GM12872 (cell line): ENCODE data around the gene SLC25A45.

Experiments
- TF ChIP-seq, protein P1 (sequence below): IDR thresholded peaks from 3 replicates; pipeline ENCODE4 v1.5.1; 2011; ENCODE audit warnings: low read depth, mild to moderate bottlenecking, low read length, moderate library complexity; ENCODE audit not compliant: insufficient read depth

Gene SLC25A45

DNA sequence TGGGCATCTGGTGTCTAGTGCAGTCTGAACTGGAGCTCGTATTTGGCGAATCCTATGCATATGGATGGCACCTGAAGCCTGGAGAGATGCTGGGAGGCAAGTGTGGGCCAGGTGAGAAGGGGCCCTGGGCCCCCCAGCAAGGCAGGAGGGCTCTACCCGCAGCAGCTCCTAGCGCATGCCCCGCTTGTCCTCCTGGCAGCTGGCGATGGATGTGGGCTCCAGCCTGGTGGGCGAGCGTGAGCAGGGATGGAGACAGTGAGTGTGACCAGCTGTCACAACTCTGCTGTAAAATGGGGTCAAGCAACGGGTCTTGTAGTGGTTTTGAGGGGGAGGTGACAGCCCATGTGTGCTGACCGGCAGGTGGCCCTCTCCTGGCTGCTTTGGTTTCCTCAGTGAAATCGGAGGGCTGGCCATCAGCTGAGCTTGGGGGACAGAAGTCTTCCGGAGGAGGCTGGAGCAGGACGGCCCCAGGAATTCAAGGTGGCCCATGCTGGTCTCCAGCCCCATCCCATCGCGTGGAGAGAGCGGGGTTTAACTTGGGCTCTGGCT, 16.0 kb upstream of the SLC25A45 start:
- TF ChIP-seq, protein P1, sequence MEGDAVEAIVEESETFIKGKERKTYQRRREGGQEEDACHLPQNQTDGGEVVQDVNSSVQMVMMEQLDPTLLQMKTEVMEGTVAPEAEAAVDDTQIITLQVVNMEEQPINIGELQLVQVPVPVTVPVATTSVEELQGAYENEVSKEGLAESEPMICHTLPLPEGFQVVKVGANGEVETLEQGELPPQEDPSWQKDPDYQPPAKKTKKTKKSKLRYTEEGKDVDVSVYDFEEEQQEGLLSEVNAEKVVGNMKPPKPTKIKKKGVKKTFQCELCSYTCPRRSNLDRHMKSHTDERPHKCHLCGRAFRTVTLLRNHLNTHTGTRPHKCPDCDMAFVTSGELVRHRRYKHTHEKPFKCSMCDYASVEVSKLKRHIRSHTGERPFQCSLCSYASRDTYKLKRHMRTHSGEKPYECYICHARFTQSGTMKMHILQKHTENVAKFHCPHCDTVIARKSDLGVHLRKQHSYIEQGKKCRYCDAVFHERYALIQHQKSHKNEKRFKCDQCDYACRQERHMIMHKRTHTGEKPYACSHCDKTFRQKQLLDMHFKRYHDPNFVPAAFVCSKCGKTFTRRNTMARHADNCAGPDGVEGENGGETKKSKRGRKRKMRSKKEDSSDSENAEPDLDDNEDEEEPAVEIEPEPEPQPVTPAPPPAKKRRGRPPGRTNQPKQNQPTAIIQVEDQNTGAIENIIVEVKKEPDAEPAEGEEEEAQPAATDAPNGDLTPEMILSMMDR: no peak

DNA sequence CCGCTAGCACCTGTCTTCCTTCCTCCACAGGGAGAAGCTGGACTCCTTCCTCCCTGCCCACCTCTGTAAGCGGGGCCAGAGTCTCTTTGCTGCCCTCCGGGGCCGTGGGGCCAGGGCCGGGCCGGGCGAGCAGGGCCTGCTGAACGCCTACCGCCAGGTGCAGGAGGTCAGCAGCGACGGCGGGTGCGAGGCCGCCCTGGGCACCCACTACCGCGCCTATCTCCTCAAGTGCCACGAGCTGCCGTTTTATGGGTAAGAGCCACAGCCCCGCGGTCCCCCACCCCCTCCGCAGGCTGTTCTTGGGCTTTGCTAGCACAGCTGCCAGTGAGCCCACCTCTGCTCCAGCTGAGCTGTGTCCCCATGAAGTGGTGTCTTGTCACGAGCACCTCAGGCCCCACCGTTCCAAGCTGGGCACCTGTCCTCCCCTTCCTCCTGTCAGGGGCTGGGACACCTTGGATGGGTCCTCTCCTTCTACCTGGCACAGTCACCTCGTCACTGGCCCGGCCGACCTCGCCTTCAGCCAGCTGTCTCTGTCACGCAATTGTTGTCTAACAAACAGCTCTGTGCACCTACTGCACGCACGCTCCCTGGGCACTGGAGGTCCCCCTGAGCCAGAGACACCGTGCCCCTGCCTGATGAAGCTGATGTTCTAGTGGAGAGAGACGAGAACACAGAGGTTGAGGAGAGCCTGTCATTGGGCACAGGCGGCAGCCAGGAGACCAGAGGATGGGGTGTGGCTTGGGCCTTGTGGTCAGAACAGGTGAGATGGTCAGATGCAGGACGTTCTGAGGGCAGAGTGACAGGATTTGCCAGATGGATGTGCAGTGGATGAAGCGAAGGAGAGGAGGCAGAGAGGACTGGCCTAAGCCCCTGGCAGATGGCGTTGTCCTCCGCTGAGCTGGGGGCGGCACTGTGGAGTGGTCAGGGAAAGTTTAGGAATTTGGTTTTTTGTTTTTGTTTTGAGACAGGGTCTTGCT, 14.6 kb upstream of the SLC25A45 start:
- TF ChIP-seq, protein P1: no peak

DNA sequence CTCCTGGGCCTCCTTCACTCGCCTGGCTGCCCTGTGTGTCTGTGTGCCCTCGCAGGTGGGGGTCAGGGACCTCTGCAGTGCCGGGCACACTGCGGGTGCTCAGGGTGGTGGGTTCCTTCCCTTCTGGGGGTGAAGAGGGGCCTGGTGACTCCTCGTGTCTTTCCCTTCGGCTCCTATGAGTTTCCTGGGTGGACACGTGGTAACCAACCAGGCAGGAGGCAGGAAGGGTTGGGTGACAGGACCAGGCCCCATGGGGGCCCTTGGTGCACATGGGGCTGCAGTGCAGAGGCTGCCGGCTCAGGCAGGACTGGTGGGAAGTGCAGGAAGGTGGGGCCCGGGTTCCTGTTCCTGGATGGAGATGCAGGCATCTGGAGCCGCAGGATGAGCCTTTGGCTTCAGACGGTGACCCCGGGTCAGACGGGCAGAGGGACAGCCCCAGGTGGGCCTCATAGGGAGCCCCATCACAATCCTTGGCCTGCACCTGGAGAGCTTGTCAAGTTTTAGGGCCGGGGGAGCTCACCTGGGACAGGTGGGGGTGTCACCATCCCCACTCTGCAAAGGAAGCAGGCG, 13.6 kb upstream of the SLC25A45 start:
- TF ChIP-seq, protein P1: no peak

DNA sequence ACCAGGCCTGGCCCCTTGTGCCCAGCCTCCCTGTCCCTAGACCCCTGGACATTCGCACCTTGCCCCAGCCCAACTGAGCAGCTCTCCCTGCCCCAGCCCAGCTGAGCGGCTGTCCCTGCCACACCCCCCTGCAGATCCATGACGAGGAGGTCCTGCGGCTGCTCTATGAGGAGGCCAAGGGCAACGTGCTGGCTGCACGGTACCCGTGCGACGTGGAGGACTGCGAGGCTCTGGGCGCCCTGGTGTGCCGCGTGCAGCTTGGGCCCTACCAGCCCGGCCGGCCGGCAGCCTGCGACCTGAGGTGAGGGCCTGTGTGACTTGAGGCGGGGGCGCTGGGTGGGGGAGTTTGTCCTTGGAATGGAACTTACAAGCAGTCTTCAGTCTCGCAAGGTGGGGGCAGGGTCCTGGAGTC, 11.7 kb upstream of the SLC25A45 start:
- TF ChIP-seq, protein P1: no peak

DNA sequence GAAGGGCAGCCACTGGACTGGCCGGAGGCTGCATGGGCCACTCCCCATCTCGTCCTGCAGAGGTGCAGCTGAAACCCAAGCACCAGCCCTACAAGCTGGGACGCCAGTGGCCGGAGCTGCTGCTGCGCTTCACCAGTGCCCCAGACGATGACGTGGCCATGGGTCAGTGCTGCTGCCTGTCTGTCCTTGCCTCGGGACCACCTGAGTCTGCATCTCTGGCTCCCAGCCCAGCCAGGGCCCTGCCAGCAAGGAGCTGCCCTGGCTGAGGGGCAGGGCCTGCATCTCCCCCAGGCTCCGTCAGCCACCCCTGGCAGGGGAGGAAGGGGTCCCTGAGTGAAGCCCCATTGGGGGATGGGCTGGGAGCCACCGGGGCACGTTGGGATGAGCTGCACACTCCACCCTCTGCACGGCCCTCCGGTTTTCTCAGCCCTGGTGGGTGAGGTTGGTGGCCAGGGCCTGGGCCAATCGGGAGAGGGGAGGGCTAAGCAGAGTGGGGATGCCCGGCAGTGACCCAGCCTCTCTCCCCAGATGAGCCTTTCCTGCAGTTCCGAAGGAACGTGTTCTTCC, 11.2 kb upstream of the SLC25A45 start:
- TF ChIP-seq, protein P1: no peak

DNA sequence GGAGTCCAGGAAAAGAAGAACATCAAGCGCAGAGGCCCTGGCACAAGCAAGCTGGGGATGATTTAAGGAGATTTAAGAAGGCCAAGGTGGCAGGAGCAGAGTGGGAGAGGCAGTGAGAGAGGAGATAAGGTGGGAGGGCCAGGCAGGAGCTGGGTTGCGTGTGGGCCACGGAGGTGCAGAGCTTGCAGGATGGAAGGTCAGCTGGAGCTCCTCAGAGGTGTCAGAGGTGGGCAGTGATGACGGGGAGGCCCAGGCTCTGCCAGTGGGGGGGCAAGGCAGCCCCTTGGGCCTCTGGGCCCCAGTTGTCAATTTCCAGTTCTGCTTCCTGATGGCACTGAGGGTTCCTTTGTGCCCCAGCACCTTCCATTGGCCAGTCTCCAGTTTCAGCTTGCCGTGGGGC, 10.5 kb upstream of the SLC25A45 start:
- TF ChIP-seq, protein P1: no peak

DNA sequence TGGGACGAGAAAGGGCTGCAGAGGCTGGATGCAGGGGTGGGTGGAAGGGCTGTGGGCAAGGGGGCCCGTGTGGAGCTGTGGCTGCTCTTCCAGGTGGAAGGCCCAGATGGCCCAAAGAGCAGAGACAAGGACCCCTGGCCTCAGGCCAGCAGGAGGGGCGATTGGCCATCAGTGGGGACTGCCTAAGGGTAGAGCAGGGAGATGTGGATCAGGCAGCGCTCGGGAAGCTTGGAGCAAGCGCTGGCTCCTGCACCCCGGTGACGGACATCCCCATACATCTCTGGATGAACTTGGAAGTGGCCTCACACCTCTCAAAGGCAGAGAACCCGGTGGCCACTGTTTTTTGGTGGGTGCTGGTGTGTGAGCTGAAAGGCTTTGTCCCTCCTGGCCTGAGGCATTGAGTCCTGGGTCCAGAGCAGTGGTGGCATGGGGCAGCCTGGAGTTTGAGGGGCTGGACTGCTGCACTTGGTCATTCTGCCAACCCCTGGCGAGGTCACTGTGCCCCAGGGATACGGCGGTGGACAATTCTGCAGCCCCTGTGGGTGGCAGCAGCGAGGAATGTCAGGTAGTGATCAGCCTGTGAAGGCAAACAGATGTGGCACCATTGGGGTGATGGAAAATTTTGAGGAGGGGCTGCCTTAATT, 9.9 kb upstream of the SLC25A45 start:
- TF ChIP-seq, protein P1: no peak
